Measurements from ENCODE around the gene SCGB2B2.

DNA sequence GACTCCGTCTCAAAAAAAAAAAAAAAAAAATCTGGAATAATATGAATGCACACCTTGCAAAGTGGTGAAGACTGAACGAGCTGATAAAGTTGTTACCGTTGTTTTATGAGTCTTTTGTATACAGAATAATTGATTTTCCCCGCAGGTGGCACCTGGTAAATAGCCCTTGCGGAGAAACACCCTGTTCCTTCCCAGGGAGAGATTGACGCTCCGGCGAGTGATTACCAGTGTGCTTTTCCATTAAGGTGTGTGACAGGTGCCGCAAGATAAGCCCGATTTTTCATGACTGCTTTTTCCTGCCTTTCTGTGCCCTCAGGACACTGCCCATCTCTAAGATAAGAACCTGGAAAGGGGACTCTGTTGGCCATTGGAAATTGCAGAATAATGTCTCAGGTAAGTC, 1.5 kb upstream of the SCGB2B2 start:
- TF ChIP-seq, protein P1, sequence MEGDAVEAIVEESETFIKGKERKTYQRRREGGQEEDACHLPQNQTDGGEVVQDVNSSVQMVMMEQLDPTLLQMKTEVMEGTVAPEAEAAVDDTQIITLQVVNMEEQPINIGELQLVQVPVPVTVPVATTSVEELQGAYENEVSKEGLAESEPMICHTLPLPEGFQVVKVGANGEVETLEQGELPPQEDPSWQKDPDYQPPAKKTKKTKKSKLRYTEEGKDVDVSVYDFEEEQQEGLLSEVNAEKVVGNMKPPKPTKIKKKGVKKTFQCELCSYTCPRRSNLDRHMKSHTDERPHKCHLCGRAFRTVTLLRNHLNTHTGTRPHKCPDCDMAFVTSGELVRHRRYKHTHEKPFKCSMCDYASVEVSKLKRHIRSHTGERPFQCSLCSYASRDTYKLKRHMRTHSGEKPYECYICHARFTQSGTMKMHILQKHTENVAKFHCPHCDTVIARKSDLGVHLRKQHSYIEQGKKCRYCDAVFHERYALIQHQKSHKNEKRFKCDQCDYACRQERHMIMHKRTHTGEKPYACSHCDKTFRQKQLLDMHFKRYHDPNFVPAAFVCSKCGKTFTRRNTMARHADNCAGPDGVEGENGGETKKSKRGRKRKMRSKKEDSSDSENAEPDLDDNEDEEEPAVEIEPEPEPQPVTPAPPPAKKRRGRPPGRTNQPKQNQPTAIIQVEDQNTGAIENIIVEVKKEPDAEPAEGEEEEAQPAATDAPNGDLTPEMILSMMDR (IDR thresholded peaks at IDR 0.05), result no peak
- TF ChIP-seq POLR2A (IDR thresholded peaks at IDR 0.05) (no peak), POLR2AphosphoS5 (IDR thresholded peaks at IDR 0.05) (no peak)
